Endothelial cell of umbilical vein (primary cell): ENCODE data around the gene SERTAD4. TPM values are rescaled to one million over a fixed set of nuclear protein-coding genes. Genes with fewer than 3 reads are reported as not detected.

Source experiments
- BruUV-seq: library from RNA; stranded (reverse); fragments of 400-500 nt; replicated peaks from 2 replicates; lab custom pipeline; 2021; lab: Mats Ljungman, UMichigan
- CTCF ChIA-PET: fragments of 300-600, 350-600 bp; sonication (Branson Sonifier 250); formaldehyde crosslinking; loops from one replicate; lab custom pipeline; 2021; ENCODE audit warnings: antibody characterized with exemption, inconsistent platforms; lab: Charles Lee
- POLR2A ChIA-PET: fragments of 300-600, 350-600 bp; sonication (Branson Sonifier 250); formaldehyde crosslinking; loops from one replicate; lab custom pipeline; 2021; ENCODE audit warnings: antibody characterized with exemption, inconsistent platforms; lab: Charles Lee
- DNase-seq: peaks from one replicate; pipeline ENCODE4 v3.0.0-alpha.2; 2011; ENCODE audit warnings: low read depth, low spot score
- FAIRE-seq: peaks from 2 replicates; lab custom pipeline; 2011; peaks lifted over from hg19 to GRCh38; lab: Jason Lieb, UNC
- H2AFZ ChIP-seq: 2 replicates; pipeline ENCODE4 v1.6.0; 2012; ENCODE audit warnings: low read depth, low read length, control low read depth, inconsistent platforms
- H3K27ac ChIP-seq: 2 replicates; pipeline ENCODE4 v1.5.1; 2011; ENCODE audit warnings: low read depth, mild to moderate bottlenecking, control low read depth, low read length, moderate library complexity; ENCODE audit not compliant: insufficient read depth
- H3K27me3 ChIP-seq, 2 experiments: 2 replicates each; pipeline versions ENCODE4 v1.6.0 to v1.6.1; 2011; ENCODE audit warnings: low read length in 2 of 2, mixed read lengths in 1 of 2; ENCODE audit not compliant: control insufficient read depth in 2 of 2, insufficient read depth in 2 of 2
- H3K36me3 ChIP-seq, 2 experiments: 2 replicates in 1 of 2; 3 replicates in 1 of 2; pipeline ENCODE4 v1.5.1; 2011; ENCODE audit warnings: low read length in 2 of 2, mild to moderate bottlenecking in 1 of 2, moderate library complexity in 1 of 2; ENCODE audit not compliant: control insufficient read depth in 2 of 2, insufficient read depth in 2 of 2; ENCODE audit errors: extremely low read depth in 1 of 2
- H3K4me1 ChIP-seq: 3 replicates; pipeline ENCODE4 v1.5.1; 2011; ENCODE audit warnings: mild to moderate bottlenecking, low read length; ENCODE audit not compliant: control insufficient read depth, insufficient read depth; ENCODE audit errors: extremely low read depth
- H3K4me2 ChIP-seq: 2 replicates; pipeline ENCODE4 v1.6.1; 2011; ENCODE audit warnings: low read length, control low read depth, mixed read lengths; ENCODE audit not compliant: insufficient read depth
- H3K4me3 ChIP-seq, 3 experiments: fragments of 200-600 bp in 1 of 3; sonication (generic), shearing (Covaris generic) in 1 of 3; replicated peaks in 1 of 3; 2 replicates each; pipeline ENCODE4 v1.5.1; 2011 to 2016; ENCODE audit warnings: control low read depth in 3 of 3, low read length in 3 of 3, mild to moderate bottlenecking in 2 of 3, inconsistent platforms in 1 of 3, low read depth in 1 of 3, moderate library complexity in 1 of 3; ENCODE audit not compliant: insufficient read depth in 1 of 3
- H3K79me2 ChIP-seq: 2 replicates; pipeline ENCODE4 v1.6.0; 2012; ENCODE audit warnings: low read length, inconsistent platforms; ENCODE audit not compliant: control insufficient read depth, insufficient read depth
- H3K9ac ChIP-seq: replicated peaks from 2 replicates; pipeline ENCODE3; 2011; ENCODE audit warnings: low read length, control low read depth; ENCODE audit not compliant: insufficient read depth; ENCODE audit errors: extremely low read depth
- H3K9me1 ChIP-seq: replicated peaks from 3 replicates; pipeline ENCODE4 v1.6.0; 2011; ENCODE audit warnings: mild to moderate bottlenecking, low read length; ENCODE audit not compliant: control insufficient read depth, insufficient read depth; ENCODE audit errors: extremely low read depth
- H3K9me3 ChIP-seq: replicated peaks from 2 replicates; pipeline ENCODE4 v1.5.1; 2012; ENCODE audit warnings: low read length, inconsistent platforms; ENCODE audit not compliant: control insufficient read depth, insufficient read depth
- H4K20me1 ChIP-seq: replicated peaks from 2 replicates; pipeline ENCODE3; 2011; ENCODE audit warnings: mild to moderate bottlenecking, low read length; ENCODE audit not compliant: control insufficient read depth, insufficient read depth; ENCODE audit errors: extremely low read depth
- CTCF ChIP-seq, 2 donors: IDR thresholded peaks; 1 replicate in 1 of 2; 2 replicates in 1 of 2; pipeline ENCODE4 v1.5.1; 2011; ENCODE audit warnings: low read length in 2 of 2, mild to moderate bottlenecking in 2 of 2, moderate library complexity in 2 of 2, control low read depth in 1 of 2, inconsistent platforms in 1 of 2, low read depth in 1 of 2; ENCODE audit not compliant: insufficient read depth in 1 of 2; ENCODE audit errors: extremely low read depth in 1 of 2
- EZH2 ChIP-seq: IDR thresholded peaks from 2 replicates; pipeline ENCODE4 v1.6.1; 2012; ENCODE audit warnings: borderline replicate concordance, low read depth, mild to moderate bottlenecking, moderate library complexity, low read length, inconsistent platforms; ENCODE audit not compliant: severe bottlenecking
- FOS ChIP-seq: IDR thresholded peaks from 2 replicates; pipeline ENCODE4 v1.6.1; 2011; ENCODE audit warnings: mild to moderate bottlenecking, low read length, moderate library complexity, borderline replicate concordance; ENCODE audit not compliant: insufficient read depth
- GATA2 ChIP-seq: IDR thresholded peaks from 2 replicates; pipeline ENCODE4 v1.7.0; 2011; ENCODE audit warnings: low read depth, mild to moderate bottlenecking, moderate library complexity, mixed read lengths, low read length; ENCODE audit not compliant: insufficient read length, insufficient read depth
- JUN ChIP-seq: IDR thresholded peaks from 2 replicates; pipeline ENCODE4 v1.6.1; 2011; ENCODE audit warnings: borderline replicate concordance, low read depth; ENCODE audit not compliant: insufficient read length, insufficient read depth
- MYC ChIP-seq: IDR thresholded peaks from one replicate; pipeline ENCODE4 v1.6.1; 2011; ENCODE audit warnings: mild to moderate bottlenecking, low read depth, low read length
- POLR2A ChIP-seq: IDR thresholded peaks from 2 replicates; pipeline ENCODE4 v1.6.1; 2012; ENCODE audit warnings: low read depth, mild to moderate bottlenecking, control low read depth, low read length
- POLR2AphosphoS5 ChIP-seq: IDR thresholded peaks from 2 replicates; pipeline ENCODE4 v1.6.1; 2012; ENCODE audit warnings: low read depth, mild to moderate bottlenecking, control low read depth, low read length, moderate library complexity; ENCODE audit not compliant: insufficient read depth
- dilution Hi-C: fragments of 300-500 bp; cut with MboI; formaldehyde crosslinking; loops from one replicate; pipeline ENCODE4 v1.15.0; 2019; ENCODE audit warnings: low sequenced_read_pairs; ENCODE audit not compliant: extremely low pct_ligation_motif_present
- intact Hi-C: fragments of 100-400 bp; cut with micrococcal nuclease; formaldehyde crosslinking; loops from one replicate; pipeline ENCODE4 v1.10.0; 2022
- polyA plus RNA-seq, 4 experiments: library from polyadenylated mRNA; depleted of rRNA in 3 of 4; stranded (reverse) in 3 of 4; unstranded in 1 of 4; fragments of >200 nt; gene quantifications; 2 replicates each; pipeline versions ENCODE4 v1.2.1 to v1.2.3, GENCODE V29; 2011 to 2012; ENCODE audit warnings: missing spikeins in 1 of 4
- total RNA-seq: library from RNA; stranded (reverse); gene quantifications from 2 replicates; pipeline ENCODE4 v1.2.3, GENCODE V29; 2021
- TF ChIP-seq, protein P1 (sequence below): IDR thresholded peaks from 2 replicates; pipeline ENCODE4 v1.6.1; 2011; ENCODE audit not compliant: insufficient read depth, insufficient read length

Gene SERTAD4
- total and polyA plus RNA-seq, 2 donors (not counting 3 experiments of a cell fraction or from before 2014, with no cell fraction given): 4.0 to 11.3 TPM

- DNase-seq: no peak
- no TSS peak for BruUV-seq
- Histone ChIP-seq H4K20me1 (no peaks in the 10 kb centered on the region), H2AFZ (no peak overlapping the region), H3K4me1 (no peaks in the 10 kb centered on the region), H3K9ac (no peak overlapping the region), H3K79me2 (no peaks in the 10 kb centered on the region), H3K27ac (no peak overlapping the region), H3K4me2 (no peak overlapping the region), H3K27me3 (peaks cover 0 to 3% of the 10 kb centered on the region in 2 experiments), H3K9me1 (no peaks in the 10 kb centered on the region), H3K36me3 (no peaks in the 10 kb centered on the region), H3K9me3 (no peaks in the 10 kb centered on the region), H3K4me3 (no peak overlapping the region)
- dilution Hi-C loops: no loop called here
- ChIA-PET CTCF (interaction anchor here (1.0 kb wide), 1 partner anchor 10 kb away, joined by 4 read pairs; no protein-coding TSS in a partner anchor), POLR2A (no interaction called here)
- intact Hi-C loops: no loop called here
- no peak for FAIRE-seq
- TF ChIP-seq JUN (no peak), FOS (no peak), POLR2AphosphoS5 (no peak), MYC (no peak), EZH2 (no peak), GATA2 (no peak), CTCF (IDR thresholded peaks at IDR 0.05; ENCODE audit: extremely low read depth in 1 of 2, insufficient read depth in 1 of 2, low read depth in 1 of 2, low read length in 2 of 2) (no peak), POLR2A (no peak)
- TF ChIP-seq, protein P1, sequence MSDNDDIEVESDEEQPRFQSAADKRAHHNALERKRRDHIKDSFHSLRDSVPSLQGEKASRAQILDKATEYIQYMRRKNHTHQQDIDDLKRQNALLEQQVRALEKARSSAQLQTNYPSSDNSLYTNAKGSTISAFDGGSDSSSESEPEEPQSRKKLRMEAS: no peak
Observed at GRCh38 chr1:210280221-210280620, 47.6 kb downstream of the SERTAD4 start.
